ENCODE results near the gene SCN1A. TPM values are rescaled to one million over a fixed set of nuclear protein-coding genes. Genes with fewer than 3 reads are reported as not detected.

SCN1A gene
- total and polyA plus RNA-seq, 7 donors = under 0.01 to 0.36 (median 0.14) TPM; not detected in 2

- WGBS, 2 donors = 9 to 14% methylated on average over 4 of the region's 4 CpGs
Observed at GRCh38 chr2:166057370-166058164, 70.3 kb downstream of the SCN1A start.

GRCh38 chr2:166044853-166045483, 82.9 kb downstream of the SCN1A start:
- Histone ChIP-seq H3K9me3 (no peaks in the 10 kb centered on the region), H3K4me3 (no peak overlapping the region), H3K27me3 (no peaks in the 10 kb centered on the region), H3K27ac (no peak overlapping the region), H3K36me3 (no peaks in the 10 kb centered on the region), H3K4me1 (no peaks in the 10 kb centered on the region)
- TF ChIP-seq POLR2AphosphoS5 (IDR thresholded peaks at IDR 0.05) = no peak
- TF ChIP-seq EP300 (IDR thresholded peaks at IDR 0.05) = no peak
- TF ChIP-seq CTCF (IDR thresholded peaks at IDR 0.05) = no peak
- TF ChIP-seq POLR2A (IDR thresholded peaks at IDR 0.05) = no peak
- intact Hi-C loops (cut with DNase I) = no loop called here
- no peak for DNase-seq
- 78% methylated on average over 5 of the region's 5 CpGs for WGBS, 2 donors

More at GRCh38 chr2:166057370-166058164, 70.3 kb downstream of the SCN1A start:
- intact Hi-C loops (cut with DNase I) = loop anchor here (5.0 kb wide), 1 partner anchor 70 kb away; the partner anchor contains the start of gene SCN1A
- no peak overlapping the region for H3K27ac ChIP-seq
- no peaks in the 10 kb centered on the region for H3K27me3 ChIP-seq
- H3K4me1 ChIP-seq = no peaks in the 10 kb centered on the region
- H3K36me3 ChIP-seq = no peaks in the 10 kb centered on the region
- DNase-seq = no peak
- TF ChIP-seq POLR2A (IDR thresholded peaks at IDR 0.05) (no peak), CTCF (IDR thresholded peaks at IDR 0.05) (peak in 2 of 4 experiments; percentile 5 to 33), EP300 (IDR thresholded peaks at IDR 0.05) (no peak), POLR2AphosphoS5 (IDR thresholded peaks at IDR 0.05) (no peak)
- H3K9me3 ChIP-seq = no peaks in the 10 kb centered on the region
- H3K4me3 ChIP-seq = no peak overlapping the region

GRCh38 chr2:166042768-166043390, 84.9 kb downstream of the SCN1A start:
- H3K36me3 ChIP-seq = no peaks in the 10 kb centered on the region
- DNase-seq = no peak
- no peaks in the 10 kb centered on the region for H3K9me3 ChIP-seq
- intact Hi-C loops (cut with DNase I) = no loop called here
- no peak overlapping the region for H3K4me3 ChIP-seq
- no peaks in the 10 kb centered on the region for H3K4me1 ChIP-seq
- H3K27ac ChIP-seq = no peak overlapping the region
- TF ChIP-seq POLR2A (IDR thresholded peaks at IDR 0.05) (no peak), POLR2AphosphoS5 (IDR thresholded peaks at IDR 0.05) (no peak), EP300 (IDR thresholded peaks at IDR 0.05) (no peak)
- H3K27me3 ChIP-seq = no peaks in the 10 kb centered on the region

DNA sequence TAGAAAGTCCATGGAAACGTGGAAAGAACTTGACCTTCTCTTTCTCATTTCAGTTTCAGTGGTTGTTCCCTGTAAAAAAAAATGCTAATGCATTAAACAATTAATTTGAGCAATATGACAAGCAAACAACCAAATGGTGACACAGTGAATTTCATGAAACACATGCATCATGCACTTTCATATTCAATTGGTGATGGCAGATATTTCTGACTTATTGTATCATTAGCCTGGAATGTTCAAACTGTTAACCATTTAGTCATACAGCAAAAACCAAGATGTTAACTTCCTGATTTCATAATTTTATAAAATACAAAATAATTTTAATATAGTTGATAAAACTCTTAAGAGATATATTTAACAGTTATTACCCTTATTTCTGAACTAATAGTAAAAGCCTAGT, 85.5 kb downstream of the SCN1A start:
- intact Hi-C loops (cut with DNase I) = no loop called here
- WGBS, 2 donors = 21 to 66% methylated on average over 1 of the region's 1 CpG

More for the DNA sequence above, 85.5 kb downstream of the SCN1A start:
- TF ChIP-seq POLR2AphosphoS5 (IDR thresholded peaks at IDR 0.05) (no peak), POLR2A (IDR thresholded peaks at IDR 0.05) (no peak), EP300 (IDR thresholded peaks at IDR 0.05) (no peak), CTCF (IDR thresholded peaks at IDR 0.05) (no peak)
- Histone ChIP-seq H3K36me3 (no peaks in the 10 kb centered on the region), H3K27me3 (no peaks in the 10 kb centered on the region), H3K4me3 (no peak overlapping the region), H3K4me1 (no peaks in the 10 kb centered on the region), H3K9me3 (no peaks in the 10 kb centered on the region), H3K27ac (no peak overlapping the region)
- no peak for DNase-seq

Data from sigmoid colon (tissue), 7 donors.